Measurements from ENCODE around the gene RAB30.

- no peak for TF ChIP-seq CTCF (IDR thresholded peaks at IDR 0.05)
- TF ChIP-seq POLR2A (IDR thresholded peaks at IDR 0.05): no peak
These were observed 141.5 kb downstream of the RAB30 start for GRCh38 chr11:82930229-82930628.

Data from suprapubic skin (tissue), 3 donors.